Esophagus squamous epithelium (tissue), 5 donors: ENCODE data around the gene NCS1. TPM values are rescaled to one million over a fixed set of nuclear protein-coding genes. Genes with fewer than 3 reads are reported as not detected.
A peak's percentile ranks its signal among the peaks of the same experiment; 100 is the strongest.

Experiments
- DNase-seq: peaks from one replicate; lab custom pipeline; 2025; lab: John Stamatoyannopoulos, UW
- H3K27ac ChIP-seq, 4 donors: fragments of 200-600 bp; sonication (generic); one replicate each; pipeline ENCODE4 v1.5.1; 2016 to 2019; ENCODE audit warnings: mild to moderate bottlenecking in 1 of 4
- H3K27me3 ChIP-seq, 4 donors: fragments of 200-600 bp; sonication (generic); 1 replicate in 3 of 4; 2 replicates in 1 of 4; pipeline versions ENCODE4 v1.5.1 to v1.6.0; 2017 to 2021; ENCODE audit warnings: antibody characterized with exemption in 1 of 4
- H3K36me3 ChIP-seq, 3 donors: fragments of 200-600 bp; sonication (generic); one replicate each; pipeline ENCODE4 v1.5.1; 2016 to 2019
- H3K4me1 ChIP-seq, 3 donors: fragments of 200-600 bp; sonication (generic); one replicate each; pipeline ENCODE4 v1.5.1; 2017 to 2019
- H3K4me3 ChIP-seq, 4 donors: fragments of 200-600 bp; sonication (generic); 1 replicate in 3 of 4; 2 replicates in 1 of 4; pipeline ENCODE4 v1.5.1; 2016 to 2019; ENCODE audit warnings: mild to moderate bottlenecking in 2 of 4, moderate library complexity in 1 of 4
- H3K9me3 ChIP-seq, 3 donors: fragments of 200-600 bp; sonication (generic); one replicate each; pipeline ENCODE4 v1.5.1; 2016 to 2019
- CTCF ChIP-seq, 6 experiments: fragments of 450-650 bp in 4 of 6; fragments of 200-600 bp in 2 of 6; sonication (generic) in 2 of 6; IDR thresholded peaks; one replicate each; pipeline ENCODE4 v1.5.1; 2016 to 2019; ENCODE audit warnings: antibody characterized with exemption in 6 of 6, mild to moderate bottlenecking in 4 of 6, moderate library complexity in 4 of 6
- POLR2A ChIP-seq, 4 donors: fragments of 450-650 bp; IDR thresholded peaks; one replicate each; pipeline ENCODE4 v1.6.1; 2017; ENCODE audit warnings: antibody characterized with exemption in 4 of 4, mild to moderate bottlenecking in 4 of 4, moderate library complexity in 3 of 4
- WGBS, 2 donors: methylation state at CpG; one replicate each; pipeline ENCODE4 v1.1.5; 2018; 5-methylcytosine and 5-hydroxymethylcytosine counted together
- intact Hi-C: fragments of 100-400 bp; cut with DNase I; formaldehyde crosslinking; loops from one replicate; pipeline ENCODE4 v1.15.0; 2022
- total RNA-seq, 4 donors: library from RNA; depleted of rRNA; stranded (reverse); fragments of >200 nt; gene quantifications; one replicate each; pipeline ENCODE4 v1.1.0, GENCODE V29; 2016
- donor health status: DM: yes; HTN: yes; CAD: no.

The NCS1 gene
- total RNA-seq, 4 donors from 2014 or later = 9.3 to 31.3 (median 15.2) TPM

- Histone ChIP-seq H3K9me3 (no peaks in the 10 kb centered on the region), H3K27ac (peak overlapping the region in 3 of 4 donors; percentile 3 to 61 (median 25)), H3K4me1 (peaks cover 7 to 53% (median 26%) of the 10 kb centered on the region in 3 donors), H3K4me3 (no peak overlapping the region), H3K36me3 (no peaks in the 10 kb centered on the region), H3K27me3 (peaks cover 0 to 6% (median 0%) of the 10 kb centered on the region in 4 donors)
- intact Hi-C loops = no loop called here
- no peak for TF ChIP-seq POLR2A (IDR thresholded peaks at IDR 0.05)
- TF ChIP-seq CTCF (IDR thresholded peaks at IDR 0.05) = no peak
- 72 to 81% methylated on average over 2 to 4 of the region's 5 CpGs for WGBS, 2 donors
- no peak for DNase-seq
These were observed 68.4 kb downstream of the NCS1 start for GRCh38 chr9:130240410-130241197.

DNA sequence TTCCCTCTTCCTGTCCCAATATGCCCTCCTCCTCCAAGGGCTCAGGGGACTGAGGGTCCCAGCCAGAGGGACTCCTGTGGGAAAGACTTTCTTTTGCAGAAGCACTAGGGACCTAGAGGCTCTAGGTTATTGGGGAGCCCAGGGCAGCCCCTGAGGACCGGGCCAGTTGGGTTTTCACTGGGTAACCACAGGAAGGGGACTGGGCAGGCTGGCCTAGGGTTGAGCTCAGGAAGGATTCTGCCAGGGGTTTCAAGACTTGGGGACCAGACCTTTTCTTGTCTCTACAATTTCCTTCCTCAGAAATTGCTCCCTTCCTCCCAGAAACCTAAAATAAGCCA, 69.0 kb downstream of the NCS1 start:
- WGBS, 2 donors = no CpG with 5 or more reads among the region's 1 CpG
- peaks cover 0 to 6% (median 0%) of the 10 kb centered on the region in 4 donors for H3K27me3 ChIP-seq
- H3K9me3 ChIP-seq = no peaks in the 10 kb centered on the region
- H3K27ac ChIP-seq = peak overlapping the region in 1 of 4 donors; percentile 61
- no peak for DNase-seq
- H3K4me3 ChIP-seq = no peak overlapping the region
- H3K36me3 ChIP-seq = no peaks in the 10 kb centered on the region
- intact Hi-C loops = no loop called here
- peaks cover 2 to 47% (median 26%) of the 10 kb centered on the region in 3 donors for H3K4me1 ChIP-seq
- TF ChIP-seq CTCF (IDR thresholded peaks at IDR 0.05) = no peak
- no peak for TF ChIP-seq POLR2A (IDR thresholded peaks at IDR 0.05)

- Histone ChIP-seq H3K4me1 (peaks cover 0 to 35% (median 16%) of the 10 kb centered on the region in 3 donors), H3K9me3 (no peaks in the 10 kb centered on the region), H3K27me3 (peaks cover 0 to 6% (median 0%) of the 10 kb centered on the region in 4 donors), H3K27ac (no peak overlapping the region), H3K36me3 (no peaks in the 10 kb centered on the region), H3K4me3 (no peak overlapping the region)
- TF ChIP-seq CTCF (IDR thresholded peaks at IDR 0.05) (no peak), POLR2A (IDR thresholded peaks at IDR 0.05) (no peak)
- 62 to 65% methylated on average over 6 to 11 of the region's 11 CpGs for WGBS, 2 donors
- no peak for DNase-seq
- intact Hi-C loops = no loop called here
These were observed 70.2 kb downstream of the NCS1 start for GRCh38 chr9:130242270-130243014.

GRCh38 chr9:130243015-130243881, 71.0 kb downstream of the NCS1 start:
- Histone ChIP-seq H3K27ac (no peak overlapping the region), H3K27me3 (peaks cover 0 to 6% (median 0%) of the 10 kb centered on the region in 4 donors), H3K4me3 (peak overlapping the region in 1 of 4 donors; percentile 36), H3K4me1 (peaks cover 0 to 29% (median 16%) of the 10 kb centered on the region in 3 donors), H3K36me3 (no peaks in the 10 kb centered on the region), H3K9me3 (no peaks in the 10 kb centered on the region)
- DNase-seq = no peak
- peak; percentile 72 to 97 (median 91) for TF ChIP-seq CTCF (IDR thresholded peaks at IDR 0.05)
- TF ChIP-seq POLR2A (IDR thresholded peaks at IDR 0.05) = no peak
- intact Hi-C loops = no loop called here
- WGBS, 2 donors = 10 to 11% methylated on average over 12 to 20 of the region's 35 CpGs
